ENCODE measurements around the gene TSSC4.

The TSSC4 gene

GRCh38 chr11:2436521-2437031, 36.0 kb downstream of the TSSC4 start:
- H3K4me3 ChIP-seq (replicated peaks; ENCODE audit: insufficient read depth, low read length), result no peak overlapping the region
- DNase-seq (ENCODE audit: low read depth in 1 of 2, low spot score in 1 of 2), result no peak
- no peak for TF ChIP-seq GABPA (IDR thresholded peaks at IDR 0.05; ENCODE audit: low read depth)
- no peak for TF ChIP-seq POLR2AphosphoS5 (IDR thresholded peaks at IDR 0.05; ENCODE audit: low read depth)
- no peak for TF ChIP-seq CTCF (IDR thresholded peaks at IDR 0.05; ENCODE audit: insufficient read depth, low read length)
- TF ChIP-seq SPI1 (IDR thresholded peaks at IDR 0.05; ENCODE audit: borderline replicate concordance, low read depth), result no peak
- no peak for TF ChIP-seq REST (IDR thresholded peaks at IDR 0.05; ENCODE audit: insufficient replicate concordance, low read depth)
- no peaks in the 10 kb centered on the region for H3K27me3 ChIP-seq (ENCODE audit: insufficient read depth, poor library complexity, severe bottlenecking)
- H3K27ac ChIP-seq (replicated peaks), result no peak overlapping the region

GRCh38 chr11:2437516-2437915, 37.0 kb downstream of the TSSC4 start:
- Histone ChIP-seq H3K4me3 (replicated peaks; ENCODE audit: insufficient read depth, low read length) (no peak overlapping the region), H3K27ac (replicated peaks) (no peak overlapping the region), H3K27me3 (ENCODE audit: insufficient read depth, poor library complexity, severe bottlenecking) (no peaks in the 10 kb centered on the region)
- DNase-seq (ENCODE audit: low read depth in 1 of 2, low spot score in 1 of 2), result no peak
- TF ChIP-seq POLR2AphosphoS5 (IDR thresholded peaks at IDR 0.05; ENCODE audit: low read depth), result no peak

GRCh38 chr11:2439820-2440219, 39.3 kb downstream of the TSSC4 start:
- no peak overlapping the region for H3K4me3 ChIP-seq (replicated peaks; ENCODE audit: insufficient read depth, low read length)
- no peak overlapping the region for H3K27ac ChIP-seq (replicated peaks)
- H3K27me3 ChIP-seq (ENCODE audit: insufficient read depth, poor library complexity, severe bottlenecking), result peaks cover 16% of the 10 kb centered on the region
- no peak for DNase-seq (ENCODE audit: low read depth in 1 of 2, low spot score in 1 of 2)
- TF ChIP-seq CTCF (IDR thresholded peaks at IDR 0.05; ENCODE audit: insufficient read depth, low read length), result no peak
- TF ChIP-seq POLR2AphosphoS5 (IDR thresholded peaks at IDR 0.05; ENCODE audit: low read depth), result no peak
- TF ChIP-seq REST (IDR thresholded peaks at IDR 0.05; ENCODE audit: insufficient replicate concordance, low read depth), result no peak
- TF ChIP-seq SPI1 (IDR thresholded peaks at IDR 0.05; ENCODE audit: borderline replicate concordance, low read depth), result no peak
- no peak for TF ChIP-seq GABPA (IDR thresholded peaks at IDR 0.05; ENCODE audit: low read depth)

- H3K4me3 ChIP-seq (replicated peaks; ENCODE audit: insufficient read depth, low read length), result no peak overlapping the region
- no peak overlapping the region for H3K27ac ChIP-seq (replicated peaks)
- peak in 1 of 2 experiments; percentile 41 for DNase-seq (ENCODE audit: low read depth in 1 of 2, low spot score in 1 of 2)
- TF ChIP-seq POLR2AphosphoS5 (IDR thresholded peaks at IDR 0.05; ENCODE audit: low read depth) (no peak), REST (IDR thresholded peaks at IDR 0.05; ENCODE audit: insufficient replicate concordance, low read depth) (no peak), CTCF (IDR thresholded peaks at IDR 0.05; ENCODE audit: insufficient read depth, low read length) (no peak), SPI1 (IDR thresholded peaks at IDR 0.05; ENCODE audit: borderline replicate concordance, low read depth) (no peak), GABPA (IDR thresholded peaks at IDR 0.05; ENCODE audit: low read depth) (no peak)
- H3K27me3 ChIP-seq (ENCODE audit: insufficient read depth, poor library complexity, severe bottlenecking), result peaks cover 21% of the 10 kb centered on the region
Observed at GRCh38 chr11:2440646-2441045, 40.1 kb downstream of the TSSC4 start.

Data from HL-60 (cell line).